ENCODE measurements around the gene IGDCC3.

Gene IGDCC3

DNA sequence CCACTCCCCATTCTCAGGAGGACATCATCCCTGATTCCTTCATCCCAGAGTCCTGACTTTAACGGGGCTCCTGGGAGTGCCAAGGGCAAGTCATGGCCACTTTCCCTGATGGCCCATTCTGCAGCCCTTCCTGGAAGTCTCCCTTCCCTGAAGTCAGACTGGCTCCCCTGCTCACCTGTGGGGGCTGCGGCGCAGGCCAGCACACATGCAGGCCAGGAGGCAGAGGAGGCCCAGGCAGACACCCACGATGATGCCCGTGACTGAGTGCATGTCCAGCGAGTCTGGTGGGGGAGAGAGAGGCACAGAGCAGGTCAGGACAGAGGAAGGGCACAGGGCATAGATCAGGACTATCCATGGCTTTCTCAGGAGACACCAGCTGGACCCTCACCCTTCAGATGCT, 8.6 kb upstream of the IGDCC3 start:
- no peak for DNase-seq

DNA sequence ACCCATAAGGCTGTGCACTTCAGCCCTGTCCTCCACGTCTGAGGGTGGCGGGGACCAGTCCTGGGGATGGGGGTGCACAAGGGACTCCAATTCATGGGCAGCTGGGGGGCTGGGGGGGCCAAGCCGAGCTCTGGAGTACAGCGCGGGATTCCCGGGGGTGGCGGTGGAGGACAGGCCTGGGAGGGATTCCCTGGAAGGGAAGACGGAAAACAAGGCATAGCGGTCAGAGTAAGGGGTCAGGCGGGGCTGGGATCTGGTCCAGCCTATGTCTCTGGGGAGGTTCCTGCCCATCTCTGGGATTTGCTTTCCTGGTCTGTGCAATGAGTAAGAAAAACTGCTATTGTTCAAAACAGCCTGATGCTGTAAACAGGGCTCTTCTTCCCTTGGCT, 8.1 kb upstream of the IGDCC3 start:
- DNase-seq, result no peak

DNA sequence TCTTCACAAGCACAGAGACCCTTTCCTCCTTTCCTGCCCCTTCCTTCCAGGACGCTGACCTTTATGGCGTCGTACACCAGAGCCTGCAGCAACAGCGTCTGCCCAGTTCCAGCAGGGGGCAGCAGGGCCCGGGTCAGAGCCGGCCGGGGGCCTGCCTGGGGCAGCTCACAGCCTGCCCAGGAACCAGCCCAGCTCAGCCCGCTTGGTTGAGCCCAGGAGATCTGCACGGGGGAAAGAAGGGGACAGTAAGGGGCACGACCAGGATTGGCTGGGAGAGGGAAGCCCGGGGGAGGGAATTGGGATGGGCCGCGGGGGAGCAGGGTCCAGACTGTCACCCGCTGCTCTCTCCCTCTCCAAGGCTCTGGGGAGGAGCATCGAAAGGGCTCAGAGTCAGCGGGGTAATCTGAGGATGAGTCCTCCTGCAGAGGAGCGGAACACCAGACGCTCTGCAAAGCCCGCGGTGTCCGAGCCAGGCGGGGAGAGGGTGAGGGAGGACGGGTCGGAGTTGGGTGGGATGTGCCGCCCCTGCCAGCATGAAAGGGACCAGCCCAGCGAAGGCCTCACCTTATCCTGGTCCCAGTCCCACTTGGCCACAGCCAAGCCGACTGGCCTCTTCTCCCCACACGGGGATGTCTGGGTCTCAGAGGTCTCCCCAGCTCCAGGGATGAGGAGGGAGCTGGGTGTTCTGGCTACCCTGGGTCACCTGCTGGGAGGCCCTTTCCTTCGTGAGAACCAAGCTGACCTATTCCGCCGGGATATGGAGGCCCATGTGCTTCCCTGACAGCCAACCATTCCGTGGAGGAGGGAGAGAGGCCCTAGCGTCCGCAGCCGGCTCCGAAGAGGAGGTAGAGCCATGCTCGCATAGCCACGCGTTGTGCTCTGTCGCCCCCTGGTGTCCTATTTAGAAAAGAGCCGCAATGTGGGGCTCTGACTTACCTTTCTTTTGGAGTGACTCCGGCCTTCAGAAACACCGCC, 7.4 kb upstream of the IGDCC3 start:
- DNase-seq, result peak; percentile 79 to 83

DNA sequence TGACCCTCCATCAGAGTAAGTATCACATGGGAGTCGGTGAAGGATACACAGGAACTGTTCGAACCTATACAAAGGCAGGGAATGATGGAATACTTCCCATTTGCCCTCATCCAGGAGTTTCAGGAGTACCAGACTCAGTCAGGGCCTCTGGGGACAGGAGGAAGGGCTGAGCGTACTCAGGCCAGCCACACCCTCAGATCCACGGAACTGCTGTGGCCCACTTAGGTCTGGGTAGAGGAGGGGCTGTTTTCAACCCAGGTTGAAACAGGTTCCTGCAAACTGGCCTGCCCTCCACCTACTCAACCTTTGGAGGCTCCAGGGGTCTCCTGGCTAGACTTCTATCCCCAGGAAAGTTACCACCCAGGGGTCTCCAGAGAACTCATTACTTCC, 6.7 kb upstream of the IGDCC3 start:
- DNase-seq, result no peak

DNA sequence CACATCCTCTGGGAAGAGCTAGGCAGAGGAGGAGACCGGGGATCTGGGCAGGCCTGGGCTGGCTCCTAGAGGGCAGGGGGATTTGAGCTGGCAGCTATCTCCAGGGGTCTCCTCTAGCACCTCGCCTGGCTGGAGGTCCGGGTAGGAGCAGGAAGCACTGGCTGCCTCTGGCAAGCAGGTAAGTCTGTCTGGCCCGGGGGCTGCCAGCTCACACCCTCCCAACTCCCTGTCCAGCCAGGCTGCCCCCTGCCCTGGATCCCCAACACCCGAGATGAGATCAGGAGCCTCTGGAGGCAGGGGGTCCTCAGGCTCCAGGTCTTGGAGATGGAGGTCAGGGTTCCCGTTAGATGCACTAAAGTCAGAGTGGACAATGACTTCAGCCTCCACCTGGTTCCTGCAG, 6.2 kb upstream of the IGDCC3 start:
- DNase-seq, result no peak

DNA sequence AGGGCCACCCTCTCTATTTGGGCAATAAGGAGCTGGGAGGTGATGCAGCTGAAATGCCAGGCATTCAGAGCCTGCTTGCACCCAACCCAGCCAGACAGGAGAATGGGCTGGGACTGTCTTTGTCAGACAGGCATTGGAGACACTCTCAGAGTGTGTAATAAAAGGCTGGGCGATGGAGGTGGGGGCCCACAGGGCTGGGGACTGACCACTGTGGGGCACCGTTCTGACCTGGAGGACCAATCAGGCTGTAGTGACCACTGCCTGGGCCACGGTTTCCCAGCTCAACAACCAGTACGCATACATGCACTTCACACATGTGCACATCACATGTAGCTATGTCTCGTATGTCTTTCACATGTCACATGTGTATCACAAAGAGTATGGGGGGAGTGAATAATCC, 5.7 kb upstream of the IGDCC3 start:
- no peak for DNase-seq

DNA sequence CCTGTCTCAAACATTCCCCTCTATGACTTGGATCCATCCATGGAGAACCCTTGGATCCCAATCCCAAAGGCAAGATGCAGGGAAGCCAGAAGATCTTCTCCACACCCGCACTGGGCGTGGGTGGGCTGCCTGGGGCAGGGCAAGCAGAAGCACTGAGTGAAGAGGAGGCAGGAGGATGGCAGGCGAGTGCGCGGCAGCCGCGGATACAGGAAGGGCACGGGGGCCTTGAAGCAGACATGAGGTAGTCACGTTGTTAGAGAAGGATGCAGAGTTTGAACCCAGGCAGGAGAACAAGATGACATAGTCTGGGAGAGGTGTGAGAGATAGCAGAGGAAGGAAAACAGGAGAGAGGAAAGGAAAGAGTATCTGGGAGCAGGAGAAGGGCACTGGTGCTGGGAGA, 5.1 kb upstream of the IGDCC3 start:
- no peak for DNase-seq

DNA sequence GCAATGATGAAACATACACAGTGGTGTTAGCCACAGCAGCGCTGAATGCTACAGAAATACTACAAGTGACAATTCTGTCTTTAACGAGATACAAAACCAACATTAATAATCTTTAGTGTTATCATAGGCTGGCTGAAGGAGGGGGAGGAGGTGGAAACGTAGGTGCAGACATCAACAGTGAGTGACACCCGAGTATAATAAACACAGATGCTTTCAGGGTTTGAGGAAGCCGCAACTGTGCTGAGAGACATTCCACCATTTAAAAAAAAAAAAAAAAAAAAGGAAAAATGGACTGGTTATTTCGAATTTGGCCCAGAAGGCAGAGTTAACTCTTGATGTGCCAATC, 4.3 kb upstream of the IGDCC3 start:
- DNase-seq, result no peak

DNA sequence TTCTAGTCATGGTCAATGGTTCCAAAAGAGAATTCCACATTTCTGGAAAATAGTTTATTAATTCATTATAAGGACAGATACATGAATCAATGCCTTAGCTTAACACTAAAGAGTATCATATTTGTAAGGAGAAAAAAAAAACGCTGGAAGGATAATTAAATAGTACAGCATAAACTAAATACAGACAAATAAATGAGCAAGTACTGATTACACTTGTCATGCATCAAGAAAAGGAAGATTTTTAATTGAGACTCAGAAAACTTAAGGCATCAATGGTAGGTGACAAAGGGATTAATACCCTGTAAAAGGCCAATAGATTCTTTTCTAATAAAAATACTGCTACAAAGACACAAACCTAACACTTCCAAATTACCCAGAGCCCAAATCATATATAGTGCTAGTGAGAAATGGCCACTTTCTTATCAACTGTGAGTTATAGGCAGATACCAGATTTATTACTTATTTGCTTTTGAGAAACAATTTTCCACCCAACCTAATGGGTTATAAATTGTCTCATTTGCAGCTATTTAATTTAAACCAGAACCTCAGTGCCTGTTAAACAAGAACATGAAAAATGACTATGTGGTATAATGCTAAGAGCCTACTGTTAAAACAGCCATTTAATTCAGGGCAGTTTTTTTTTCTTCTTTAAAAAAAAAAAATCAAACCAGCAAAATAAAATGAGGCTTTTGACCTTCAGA, 3.8 kb upstream of the IGDCC3 start:
- DNase-seq, result no peak

DNA sequence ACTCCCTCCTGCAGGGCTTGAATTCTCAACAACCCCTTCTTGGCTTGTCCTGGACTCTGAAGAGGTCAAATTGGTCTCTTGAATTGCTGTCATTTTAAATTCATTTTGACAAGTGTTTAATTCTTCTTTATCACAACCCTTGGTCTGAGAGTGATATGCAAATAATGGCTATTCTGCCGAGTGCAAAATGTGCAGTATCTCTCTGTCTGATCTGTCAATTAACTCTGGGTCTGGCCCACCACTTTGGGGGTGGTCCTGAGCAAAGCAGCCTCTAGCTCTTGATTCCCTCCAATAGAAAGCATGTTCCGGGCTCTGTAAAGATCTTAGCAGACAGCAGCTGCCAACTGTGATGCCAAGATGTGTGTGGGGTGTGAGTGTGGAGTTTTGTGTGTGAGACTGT, 2.2 kb upstream of the IGDCC3 start:
- no peak for DNase-seq

DNA sequence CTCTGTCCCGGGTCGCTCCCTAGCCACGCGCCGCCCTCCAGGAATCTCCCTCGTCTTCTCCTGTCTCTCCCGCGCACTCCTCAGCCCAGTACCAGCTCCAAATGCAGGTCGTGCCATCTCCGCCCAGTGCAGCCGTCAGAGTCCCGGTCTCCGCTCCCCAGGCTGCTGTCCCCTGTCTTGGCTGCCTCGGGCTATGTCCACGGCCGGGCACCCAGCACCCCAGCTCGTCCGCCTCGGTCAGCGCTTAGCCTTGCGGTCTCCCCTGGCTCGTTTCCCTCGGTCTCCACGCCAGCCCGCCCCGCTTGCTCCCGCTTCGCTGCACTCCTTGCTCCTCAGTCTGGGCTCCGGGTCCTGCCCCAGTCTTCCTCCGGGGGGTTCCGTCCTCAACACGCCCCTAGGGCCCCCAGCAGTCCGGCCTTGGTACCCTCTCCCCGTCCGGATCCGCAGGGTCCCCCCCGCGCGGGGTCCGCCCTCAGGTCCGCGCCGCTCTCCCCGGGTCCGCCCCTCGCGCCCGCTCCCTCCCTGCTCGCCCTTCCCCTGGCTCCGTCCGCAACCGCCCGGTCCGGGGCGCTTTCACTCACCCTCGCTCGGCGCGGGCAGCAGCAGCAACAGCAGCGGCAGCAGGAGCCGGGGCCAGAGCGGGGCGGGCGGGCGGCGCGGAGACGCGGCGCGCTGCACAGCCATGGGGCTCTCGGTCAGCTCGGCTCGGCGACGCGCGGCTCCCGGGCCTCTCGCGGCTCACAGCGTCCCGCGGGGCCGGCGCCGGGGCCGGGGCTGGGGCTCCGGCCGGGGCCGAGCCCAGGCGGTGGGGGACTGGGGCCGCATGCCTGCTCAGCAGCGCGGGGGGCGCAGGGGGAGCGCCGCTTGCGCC, 462 bp downstream of the IGDCC3 start:
- no peak for DNase-seq

DNA sequence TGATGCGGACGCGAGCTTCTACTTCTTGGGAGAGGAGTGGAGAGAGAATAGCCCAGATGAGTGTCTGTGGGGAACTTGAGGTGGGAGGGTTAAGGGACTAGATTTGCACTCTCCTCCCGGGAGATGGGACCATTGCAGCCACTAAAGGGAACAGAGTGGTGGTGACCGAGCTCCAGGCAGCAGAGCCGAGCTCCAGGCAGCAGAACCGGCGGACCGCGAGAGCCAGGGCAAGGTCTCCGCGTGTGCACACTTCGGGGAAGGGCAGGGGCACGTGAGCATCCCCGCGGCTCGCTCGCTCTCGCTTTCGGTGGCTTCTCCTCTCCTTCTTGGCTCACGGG, 1.1 kb downstream of the IGDCC3 start:
- DNase-seq, result no peak

DNA sequence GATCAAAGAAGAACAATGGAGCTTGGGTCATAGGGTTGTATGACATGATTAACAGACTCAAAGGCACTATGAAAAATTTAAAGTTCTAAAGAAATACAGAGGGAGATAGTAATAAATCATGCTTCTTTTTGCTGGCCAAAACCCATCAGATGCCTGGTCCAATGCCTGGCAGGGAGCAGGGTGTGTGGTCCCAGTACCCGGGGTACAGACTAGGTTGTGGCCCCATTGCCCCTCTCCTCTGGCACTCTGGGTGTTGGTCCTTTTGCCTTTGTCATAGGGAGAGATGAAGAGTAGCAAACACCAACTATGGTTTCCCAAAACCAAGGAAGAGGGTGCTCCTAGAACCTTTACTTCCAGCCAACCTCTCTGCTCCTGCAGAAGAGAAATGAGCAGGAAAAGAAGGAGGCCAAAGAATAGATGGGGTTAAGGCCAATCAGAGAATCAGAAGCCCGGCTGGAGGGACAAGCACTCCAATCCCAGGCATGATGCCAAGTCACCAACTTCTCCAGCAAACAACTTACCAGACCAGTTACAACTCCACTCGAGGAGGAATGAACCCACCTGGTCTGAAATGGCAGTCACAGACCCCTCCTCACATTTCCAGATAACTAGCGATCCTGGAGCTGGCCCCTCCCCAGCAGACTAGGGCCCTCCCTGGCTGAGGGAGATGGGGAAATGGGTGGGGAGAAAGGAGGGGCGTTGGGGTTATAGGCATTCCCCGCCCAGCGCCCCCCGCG, 1.8 kb downstream of the IGDCC3 start:
- DNase-seq, result no peak

DNA sequence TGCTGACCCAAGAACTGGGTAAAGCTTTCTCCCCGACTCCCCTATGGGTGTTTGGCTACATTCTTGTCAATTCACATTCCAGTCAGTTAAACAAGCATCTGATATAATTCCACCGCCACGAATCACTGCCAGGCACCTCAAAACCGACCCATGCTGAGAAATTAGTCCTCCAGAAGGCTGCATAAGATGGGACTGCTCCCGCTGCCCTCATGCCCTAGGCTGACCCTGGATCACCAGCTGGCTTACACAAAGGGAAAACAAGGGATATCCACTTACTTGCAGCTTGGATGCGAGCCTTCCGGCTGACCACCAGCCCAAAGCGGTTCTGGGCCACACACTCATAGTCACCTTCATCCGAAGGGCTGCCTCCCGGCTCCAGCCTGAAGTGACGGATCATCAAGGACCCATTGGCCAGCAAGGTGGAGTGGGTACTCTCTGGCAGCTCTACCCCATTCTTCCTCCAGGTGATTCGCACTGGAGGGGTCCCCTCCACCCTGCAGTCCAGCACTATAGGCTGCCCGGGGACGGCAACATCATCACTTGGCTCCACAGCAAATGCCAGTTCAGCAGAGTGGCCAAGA, 2.9 kb downstream of the IGDCC3 start:
- DNase-seq, result no peak

DNA sequence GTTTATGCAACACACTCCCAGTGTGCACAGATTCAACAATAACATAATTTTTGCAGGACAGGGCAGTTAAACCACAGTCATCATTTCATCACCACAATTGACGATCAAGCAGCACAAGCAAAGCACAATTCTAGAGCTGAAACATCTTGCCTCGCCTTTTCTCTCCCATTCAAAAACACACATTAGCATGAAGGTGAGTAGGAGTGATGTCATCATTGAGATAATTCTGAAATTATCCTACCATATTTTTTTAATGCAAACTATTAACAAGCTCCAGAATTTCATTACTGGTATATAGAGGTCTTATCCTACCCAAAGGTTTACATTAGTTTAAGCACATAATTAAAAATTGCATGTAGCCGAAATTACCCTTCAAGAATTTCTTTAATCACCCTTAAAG, 3.5 kb downstream of the IGDCC3 start:
- DNase-seq, result no peak

DNA sequence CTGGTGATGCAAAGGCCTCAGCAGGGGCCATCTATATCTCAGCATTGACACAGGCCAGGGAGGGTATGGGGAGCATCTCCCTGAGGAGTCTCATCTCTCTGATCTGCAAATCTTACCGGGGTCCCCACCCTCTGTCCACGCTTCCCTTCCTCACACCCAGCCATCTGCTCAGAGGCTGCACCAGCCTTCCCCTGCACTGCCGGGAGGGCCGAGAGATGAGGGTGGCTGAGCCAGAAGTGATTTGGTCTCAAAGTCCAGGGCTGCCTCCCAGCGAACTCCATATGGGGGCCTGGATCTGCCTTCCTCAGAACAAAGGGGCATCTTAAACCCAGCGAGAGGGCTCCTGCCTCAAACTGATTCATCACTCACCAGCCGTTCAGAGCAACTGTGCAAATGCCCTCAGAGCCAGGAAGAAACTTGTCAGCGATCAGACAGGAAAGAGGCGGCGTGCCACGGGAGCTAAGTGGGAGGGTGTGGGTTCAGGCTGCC, 4.6 kb downstream of the IGDCC3 start:
- no peak for DNase-seq

DNA sequence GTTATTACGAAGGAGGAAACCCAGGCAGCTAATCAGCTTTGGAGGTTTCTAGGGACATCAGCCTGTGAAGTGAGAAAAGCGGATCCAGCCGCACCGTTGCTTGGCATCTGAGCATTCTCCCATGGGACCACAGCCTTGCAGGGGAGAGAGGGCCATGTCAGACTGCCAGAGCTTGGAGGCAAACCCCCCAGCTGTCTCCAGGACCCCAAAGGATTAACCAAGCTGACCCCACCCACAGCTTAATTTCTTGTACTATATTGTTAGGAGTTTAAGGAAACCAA, 5.1 kb downstream of the IGDCC3 start:
- no peak for DNase-seq

DNA sequence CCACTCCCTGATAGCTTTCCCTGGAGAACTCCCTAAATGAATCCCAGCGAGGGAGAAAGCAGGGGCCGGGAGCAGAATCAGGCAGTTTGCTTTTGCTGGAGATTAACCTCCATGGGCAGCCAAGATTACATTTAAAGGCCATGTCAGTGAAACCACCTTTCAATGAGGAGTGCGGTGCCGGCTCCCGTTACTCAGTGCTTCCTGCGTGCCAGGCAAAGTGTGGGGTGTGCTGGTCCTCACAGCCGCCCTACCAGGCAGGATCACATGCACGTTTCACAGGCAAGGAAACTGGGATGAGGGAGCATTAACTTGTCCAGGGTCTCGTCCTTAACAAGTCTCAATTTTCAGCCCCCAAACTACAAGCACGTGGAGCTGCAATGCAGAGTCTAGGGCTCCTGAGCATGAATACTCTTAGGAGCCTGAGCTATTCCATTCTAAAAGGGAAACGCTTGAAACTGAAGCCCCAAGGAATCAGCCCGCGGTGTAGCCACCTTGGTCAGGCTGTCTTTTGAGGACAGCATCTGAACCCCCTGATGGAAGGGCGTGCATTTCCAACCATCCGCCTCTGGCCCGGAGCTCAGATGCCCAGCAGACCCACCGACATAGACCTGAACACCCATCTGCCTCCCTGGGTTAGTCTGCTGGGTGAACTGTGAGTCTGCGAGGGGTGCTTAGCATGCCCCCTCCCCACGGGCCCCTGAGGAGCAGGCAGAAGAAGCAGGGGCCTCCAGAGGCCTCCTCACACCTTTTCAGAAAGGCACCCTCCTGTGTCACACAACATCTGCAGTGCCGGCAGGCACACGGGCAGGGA, 5.6 kb downstream of the IGDCC3 start:
- no peak for DNase-seq

DNA sequence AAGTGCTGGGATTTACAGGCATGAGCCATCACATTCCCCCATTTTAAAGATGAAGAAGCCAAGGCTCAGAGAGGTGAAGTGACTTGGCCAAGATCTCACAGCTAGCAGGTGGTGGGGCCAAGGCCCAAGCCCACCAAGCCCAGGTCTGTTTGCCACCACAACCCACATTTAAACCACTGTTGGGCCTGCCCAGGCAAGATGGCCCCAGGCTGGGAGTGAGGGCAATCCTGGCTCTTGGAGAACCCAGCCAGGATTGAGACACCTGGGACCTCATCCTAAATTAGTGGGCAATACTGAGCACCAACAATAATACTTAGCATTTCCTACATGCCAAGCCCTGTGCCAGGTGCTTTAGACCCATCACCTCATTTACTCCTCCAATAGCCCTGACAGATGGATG, 6.9 kb downstream of the IGDCC3 start:
- DNase-seq, result no peak

DNA sequence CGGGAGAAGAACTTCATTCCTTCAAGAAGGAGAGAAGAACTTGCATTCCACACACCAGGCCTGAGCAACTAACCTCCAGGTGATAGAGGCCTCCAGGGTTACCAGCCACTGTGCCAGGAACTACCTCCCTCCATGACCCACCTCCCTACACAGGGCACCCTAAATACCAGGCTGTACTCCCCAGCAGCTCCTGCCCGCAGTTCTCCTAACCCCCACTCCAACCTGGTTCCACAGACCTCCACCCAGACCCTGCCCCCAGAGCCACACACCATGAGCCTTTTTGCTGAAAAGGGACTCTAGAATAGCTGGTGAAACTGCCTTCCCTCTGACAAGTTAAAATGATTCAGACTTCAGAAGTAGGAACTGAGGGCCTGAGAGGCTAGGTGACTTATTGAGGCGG, 8.2 kb downstream of the IGDCC3 start:
- DNase-seq, result no peak

DNA sequence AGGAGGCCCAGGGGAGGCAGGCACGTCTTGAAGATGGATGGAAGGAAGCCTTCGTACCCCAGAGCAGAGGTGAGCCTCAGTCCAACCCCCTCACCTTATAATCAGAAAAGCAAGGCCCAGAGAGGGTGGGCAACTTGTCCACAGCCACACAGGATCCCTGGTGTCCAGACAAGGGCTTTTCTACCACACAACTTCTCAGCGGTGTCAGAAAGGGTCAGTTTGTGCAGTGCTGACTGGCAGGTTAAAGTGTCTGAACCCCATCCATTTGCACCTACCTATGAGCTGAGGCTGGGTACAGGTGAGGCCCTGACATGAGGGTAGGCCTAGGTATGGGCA, 8.6 kb downstream of the IGDCC3 start:
- no peak for DNase-seq
